DND-41 (cell line): ENCODE results near the gene RDH12.

Experiments used
- EZH2 ChIP-seq: IDR thresholded peaks from 3 replicates; pipeline ENCODE4 v1.6.1; 2012; ENCODE audit warnings: borderline replicate concordance, low read depth, mild to moderate bottlenecking, moderate library complexity, low read length, inconsistent platforms; ENCODE audit not compliant: severe bottlenecking
- TF ChIP-seq, protein P1 (sequence below): IDR thresholded peaks from 2 replicates; pipeline ENCODE4 v1.5.1; 2012; ENCODE audit warnings: borderline replicate concordance, low read length, moderate library complexity, mild to moderate bottlenecking; ENCODE audit not compliant: poor library complexity, severe bottlenecking; ENCODE audit errors: extremely low read depth

- TF ChIP-seq, protein P1, sequence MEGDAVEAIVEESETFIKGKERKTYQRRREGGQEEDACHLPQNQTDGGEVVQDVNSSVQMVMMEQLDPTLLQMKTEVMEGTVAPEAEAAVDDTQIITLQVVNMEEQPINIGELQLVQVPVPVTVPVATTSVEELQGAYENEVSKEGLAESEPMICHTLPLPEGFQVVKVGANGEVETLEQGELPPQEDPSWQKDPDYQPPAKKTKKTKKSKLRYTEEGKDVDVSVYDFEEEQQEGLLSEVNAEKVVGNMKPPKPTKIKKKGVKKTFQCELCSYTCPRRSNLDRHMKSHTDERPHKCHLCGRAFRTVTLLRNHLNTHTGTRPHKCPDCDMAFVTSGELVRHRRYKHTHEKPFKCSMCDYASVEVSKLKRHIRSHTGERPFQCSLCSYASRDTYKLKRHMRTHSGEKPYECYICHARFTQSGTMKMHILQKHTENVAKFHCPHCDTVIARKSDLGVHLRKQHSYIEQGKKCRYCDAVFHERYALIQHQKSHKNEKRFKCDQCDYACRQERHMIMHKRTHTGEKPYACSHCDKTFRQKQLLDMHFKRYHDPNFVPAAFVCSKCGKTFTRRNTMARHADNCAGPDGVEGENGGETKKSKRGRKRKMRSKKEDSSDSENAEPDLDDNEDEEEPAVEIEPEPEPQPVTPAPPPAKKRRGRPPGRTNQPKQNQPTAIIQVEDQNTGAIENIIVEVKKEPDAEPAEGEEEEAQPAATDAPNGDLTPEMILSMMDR, result no peak
- no peak for TF ChIP-seq EZH2
Measured at GRCh38 chr14:67694791-67695393, 6.8 kb upstream of the RDH12 start.
